OCI-LY3 (cell line): ENCODE measurements around the gene NNT.

Source experiments
- H2AFZ ChIP-seq: fragments of 200-600, 300-600 bp; shearing (Covaris generic); 2 replicates; pipeline ENCODE4 v1.6.0; 2014; ENCODE audit warnings: antibody characterized with exemption, low read depth, low read length
- H3K27ac ChIP-seq: fragments of 200-600, 300-600 bp; sonication (generic); 2 replicates; pipeline ENCODE4 v1.5.1; 2014; ENCODE audit warnings: mild to moderate bottlenecking, low read length, moderate library complexity, mixed read lengths
- H3K27me3 ChIP-seq: fragments of 200-600, 300-600 bp; sonication (generic); 2 replicates; pipeline ENCODE4 v1.6.1; 2014; ENCODE audit warnings: low read depth, low read length, mixed read lengths
- H3K36me3 ChIP-seq: fragments of 200-600, 300-600 bp; sonication (generic); replicated peaks from 2 replicates; pipeline ENCODE3; 2014; ENCODE audit warnings: low read depth, low read length, mixed read lengths
- H3K4me1 ChIP-seq: fragments of 300-600, 200-600 bp; sonication (generic); 2 replicates; pipeline ENCODE4 v1.6.1; 2014; ENCODE audit warnings: low read length, mixed read lengths
- H3K4me2 ChIP-seq: fragments of 200-600, 300-600 bp; sonication (generic); 2 replicates; pipeline ENCODE4 v1.6.1; 2014; ENCODE audit warnings: low read length, mixed read lengths
- H3K4me3 ChIP-seq: fragments of 300-600, 200-600 bp; sonication (generic); 2 replicates; pipeline ENCODE4 v1.5.1; 2014; ENCODE audit warnings: antibody characterized with exemption, mild to moderate bottlenecking, low read length, moderate library complexity
- H3K79me2 ChIP-seq: fragments of 300-600, 200-600 bp; shearing (Covaris generic); 2 replicates; pipeline ENCODE4 v1.6.1; 2014; ENCODE audit warnings: mild to moderate bottlenecking, low read length, mixed read lengths
- H3K9ac ChIP-seq: fragments of 300-600, 200-600 bp; shearing (Covaris generic); 2 replicates; pipeline ENCODE4 v1.6.0; 2014; ENCODE audit warnings: mild to moderate bottlenecking, low read length, moderate library complexity
- H3K9me3 ChIP-seq: fragments of 200-600, 300-600 bp; shearing (Covaris generic); 2 replicates; pipeline ENCODE4 v1.6.1; 2014; ENCODE audit warnings: low read length, mixed read lengths; ENCODE audit not compliant: insufficient read depth
- H4K20me1 ChIP-seq: fragments of 200-600, 300-600 bp; sonication (generic); 2 replicates; pipeline ENCODE4 v1.6.1; 2016; ENCODE audit warnings: low read length, mixed read lengths; ENCODE audit not compliant: insufficient read depth
- EZH2phosphoT487 ChIP-seq: fragments of 200-600 bp; shearing (Covaris generic); IDR thresholded peaks from 2 replicates; pipeline ENCODE4 v1.6.1; 2018; ENCODE audit warnings: antibody characterized with exemption, mixed run types, low read depth
- TF ChIP-seq, protein P1 (sequence below): fragments of 200-600, 300-600 bp; sonication (generic); IDR thresholded peaks from 2 replicates; pipeline ENCODE4 v1.5.1; 2014; ENCODE audit warnings: antibody characterized with exemption, low read length, low read depth

Gene NNT

DNA sequence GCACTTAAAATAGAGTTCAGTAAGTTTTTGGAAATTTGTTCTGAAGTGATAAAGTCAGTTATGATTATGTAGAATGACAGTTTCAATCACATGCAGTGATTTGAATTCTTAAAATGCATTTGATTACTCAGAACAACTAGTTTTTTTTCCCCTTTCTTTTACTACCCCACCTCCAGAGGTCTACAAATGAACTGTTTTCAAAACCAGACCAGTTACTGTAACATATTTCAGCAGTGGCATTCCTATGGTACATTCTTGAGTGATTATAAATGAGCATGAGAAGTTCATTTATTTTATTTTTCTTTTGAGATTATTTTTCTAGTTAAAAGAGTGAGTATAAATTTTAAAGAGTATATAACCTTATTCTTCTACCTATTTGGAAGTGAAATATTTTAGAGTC, 71.6 kb downstream of the NNT start:
- no peaks in the 10 kb centered on the region for H3K9me3 ChIP-seq
- no peak overlapping the region for H3K4me3 ChIP-seq
- TF ChIP-seq, protein P1, sequence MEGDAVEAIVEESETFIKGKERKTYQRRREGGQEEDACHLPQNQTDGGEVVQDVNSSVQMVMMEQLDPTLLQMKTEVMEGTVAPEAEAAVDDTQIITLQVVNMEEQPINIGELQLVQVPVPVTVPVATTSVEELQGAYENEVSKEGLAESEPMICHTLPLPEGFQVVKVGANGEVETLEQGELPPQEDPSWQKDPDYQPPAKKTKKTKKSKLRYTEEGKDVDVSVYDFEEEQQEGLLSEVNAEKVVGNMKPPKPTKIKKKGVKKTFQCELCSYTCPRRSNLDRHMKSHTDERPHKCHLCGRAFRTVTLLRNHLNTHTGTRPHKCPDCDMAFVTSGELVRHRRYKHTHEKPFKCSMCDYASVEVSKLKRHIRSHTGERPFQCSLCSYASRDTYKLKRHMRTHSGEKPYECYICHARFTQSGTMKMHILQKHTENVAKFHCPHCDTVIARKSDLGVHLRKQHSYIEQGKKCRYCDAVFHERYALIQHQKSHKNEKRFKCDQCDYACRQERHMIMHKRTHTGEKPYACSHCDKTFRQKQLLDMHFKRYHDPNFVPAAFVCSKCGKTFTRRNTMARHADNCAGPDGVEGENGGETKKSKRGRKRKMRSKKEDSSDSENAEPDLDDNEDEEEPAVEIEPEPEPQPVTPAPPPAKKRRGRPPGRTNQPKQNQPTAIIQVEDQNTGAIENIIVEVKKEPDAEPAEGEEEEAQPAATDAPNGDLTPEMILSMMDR = no peak
- no peak for TF ChIP-seq EZH2phosphoT487
- H3K27ac ChIP-seq = no peak overlapping the region
- no peak overlapping the region for H3K4me2 ChIP-seq
- H3K79me2 ChIP-seq = no peaks in the 10 kb centered on the region
- H2AFZ ChIP-seq = no peak overlapping the region
- no peaks in the 10 kb centered on the region for H4K20me1 ChIP-seq
- peaks cover 5% of the 10 kb centered on the region for H3K36me3 ChIP-seq
- no peak overlapping the region for H3K9ac ChIP-seq
- no peaks in the 10 kb centered on the region for H3K27me3 ChIP-seq
- H3K4me1 ChIP-seq = no peaks in the 10 kb centered on the region

DNA sequence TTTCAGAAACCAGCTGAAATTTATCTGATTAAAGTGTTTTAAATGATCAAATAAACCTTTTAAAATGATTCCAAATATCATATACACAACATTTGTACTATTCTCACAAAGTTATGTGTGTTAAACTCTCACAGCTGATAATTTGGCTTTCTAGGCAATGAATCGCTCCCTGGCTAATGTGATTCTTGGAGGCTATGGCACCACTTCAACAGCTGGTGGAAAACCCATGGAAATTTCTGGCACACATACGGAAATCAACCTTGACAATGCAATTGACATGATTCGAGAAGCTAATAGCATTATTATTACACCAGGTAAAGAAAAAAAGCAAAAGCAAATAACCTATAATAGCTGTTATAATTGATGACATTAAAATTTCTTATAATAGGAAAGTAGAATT, 72.4 kb downstream of the NNT start:
- H3K36me3 ChIP-seq = peaks cover 5% of the 10 kb centered on the region

DNA sequence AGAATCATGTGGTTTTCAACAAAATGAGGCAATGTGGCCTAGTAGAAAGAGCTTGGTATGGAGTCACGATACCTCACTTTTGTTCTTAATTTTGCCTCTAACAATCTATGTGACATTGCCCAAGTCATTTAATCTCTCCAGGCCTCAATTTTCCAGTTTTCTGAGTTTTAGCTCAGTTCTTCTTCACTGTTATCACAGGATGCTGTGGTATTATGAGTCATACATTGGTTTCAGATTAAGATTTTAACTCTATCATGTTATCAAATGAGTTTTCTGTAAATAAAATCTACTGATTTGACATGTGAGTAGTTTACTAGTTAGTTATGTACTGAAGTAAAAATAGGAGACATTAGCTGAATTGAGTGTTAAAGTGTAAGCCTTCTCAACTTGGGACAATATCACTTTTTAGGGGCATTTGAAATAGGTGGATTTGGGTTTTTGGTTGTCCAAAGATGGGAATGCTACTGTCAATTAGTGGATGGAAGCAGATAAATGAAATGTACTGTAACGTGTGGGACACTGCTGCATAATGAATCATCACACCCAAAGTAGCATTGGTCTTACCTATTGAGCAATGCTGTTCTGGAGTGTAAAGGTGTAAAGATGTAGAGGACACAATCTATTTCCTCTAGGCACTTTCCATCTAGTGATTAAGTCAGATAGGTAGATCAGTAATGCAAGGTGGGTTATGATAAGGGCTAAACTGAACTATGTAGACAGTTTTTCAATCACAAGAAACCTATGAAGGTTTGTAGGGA, 73.3 kb downstream of the NNT start:
- no peaks in the 10 kb centered on the region for H4K20me1 ChIP-seq
- no peaks in the 10 kb centered on the region for H3K9me3 ChIP-seq
- H3K27ac ChIP-seq = no peak overlapping the region
- no peaks in the 10 kb centered on the region for H3K79me2 ChIP-seq
- H3K4me2 ChIP-seq = no peak overlapping the region
- no peak overlapping the region for H2AFZ ChIP-seq
- no peaks in the 10 kb centered on the region for H3K27me3 ChIP-seq
- peaks cover 5% of the 10 kb centered on the region for H3K36me3 ChIP-seq
- H3K4me1 ChIP-seq = no peaks in the 10 kb centered on the region
- TF ChIP-seq EZH2phosphoT487 = no peak
- no peak overlapping the region for H3K9ac ChIP-seq
- no peak overlapping the region for H3K4me3 ChIP-seq

More for the DNA sequence above, 72.4 kb downstream of the NNT start:
- Histone ChIP-seq H3K27ac (no peak overlapping the region), H3K4me2 (no peak overlapping the region), H3K4me1 (no peaks in the 10 kb centered on the region), H3K4me3 (no peak overlapping the region), H3K9me3 (no peaks in the 10 kb centered on the region), H2AFZ (no peak overlapping the region), H3K9ac (no peak overlapping the region), H3K79me2 (no peaks in the 10 kb centered on the region), H4K20me1 (no peaks in the 10 kb centered on the region), H3K27me3 (no peaks in the 10 kb centered on the region)
- TF ChIP-seq EZH2phosphoT487 = no peak
- TF ChIP-seq, protein P1 = no peak

DNA sequence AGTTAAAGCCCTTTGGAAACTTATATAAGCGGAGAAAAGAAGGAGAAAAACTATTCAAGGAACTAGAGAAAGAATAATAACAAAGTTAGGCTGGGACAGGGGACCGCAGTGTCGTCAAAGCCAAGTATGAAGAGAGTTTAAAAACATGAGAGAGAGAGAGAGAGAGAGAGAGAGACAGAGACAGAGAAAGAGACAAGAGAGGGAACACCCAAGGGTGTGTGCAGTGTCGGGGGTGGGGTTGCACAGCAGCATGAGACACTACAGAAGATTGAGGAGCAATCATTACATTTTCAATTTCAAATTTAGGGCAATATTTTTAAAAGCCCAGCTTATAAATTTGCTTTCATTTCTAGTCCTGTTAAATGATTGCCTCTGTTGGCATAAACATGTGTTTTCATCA, 74.3 kb downstream of the NNT start:
- no peaks in the 10 kb centered on the region for H3K4me1 ChIP-seq

More for the DNA sequence above, 74.3 kb downstream of the NNT start:
- Histone ChIP-seq H4K20me1 (no peaks in the 10 kb centered on the region), H3K36me3 (peaks cover 5% of the 10 kb centered on the region), H3K27me3 (no peaks in the 10 kb centered on the region), H2AFZ (no peak overlapping the region), H3K27ac (no peak overlapping the region), H3K9ac (no peak overlapping the region), H3K79me2 (no peaks in the 10 kb centered on the region), H3K9me3 (no peaks in the 10 kb centered on the region), H3K4me3 (no peak overlapping the region), H3K4me2 (no peak overlapping the region)
- TF ChIP-seq, protein P1 = no peak
- TF ChIP-seq EZH2phosphoT487 = no peak
